Measurements from ENCODE around the gene GABARAP.

DNA sequence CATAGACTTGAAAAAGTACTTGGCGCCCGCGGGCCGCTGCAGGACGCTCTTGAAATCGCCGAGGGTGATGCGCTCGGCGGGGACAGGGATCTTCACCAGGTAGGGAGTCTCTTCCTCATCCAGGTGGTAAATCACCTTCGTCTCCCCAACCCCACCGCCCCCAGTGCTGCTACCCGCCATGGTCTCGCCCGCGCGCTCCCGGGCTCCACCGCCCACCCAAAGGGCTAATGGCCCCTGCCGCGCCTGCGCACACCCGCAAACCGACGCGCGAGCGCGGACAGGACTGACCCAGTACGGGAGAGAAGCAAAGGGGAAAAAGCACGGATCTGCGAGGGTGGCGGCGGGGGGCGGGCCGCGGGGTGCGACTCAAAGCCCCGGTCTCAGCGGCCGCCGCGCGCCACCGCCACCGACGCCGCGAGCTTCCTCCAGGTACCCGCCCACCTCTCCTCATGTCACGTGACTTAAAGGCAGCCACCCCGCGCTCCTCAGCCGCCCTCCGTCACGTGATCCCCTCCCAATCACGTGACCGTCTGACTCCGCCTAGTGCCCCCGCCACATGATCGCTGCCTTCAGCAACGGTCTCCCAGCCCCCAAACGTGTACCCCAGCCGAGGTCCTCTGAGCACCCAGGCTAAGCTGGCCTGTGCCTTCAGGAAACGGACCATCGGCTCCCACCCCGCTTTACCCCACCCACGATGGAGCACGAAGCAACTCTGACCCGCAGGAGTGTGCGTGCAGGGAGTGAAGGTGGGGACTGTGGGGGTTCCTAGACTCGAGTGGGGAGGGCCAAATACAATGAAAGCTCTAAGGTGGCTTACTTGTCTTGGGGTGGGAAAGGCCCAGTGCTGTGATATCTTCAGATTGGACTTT is 7.9 kb downstream of the GABARAP start, which contains the start of gene DVL2:
- TF ChIP-seq, protein P1, sequence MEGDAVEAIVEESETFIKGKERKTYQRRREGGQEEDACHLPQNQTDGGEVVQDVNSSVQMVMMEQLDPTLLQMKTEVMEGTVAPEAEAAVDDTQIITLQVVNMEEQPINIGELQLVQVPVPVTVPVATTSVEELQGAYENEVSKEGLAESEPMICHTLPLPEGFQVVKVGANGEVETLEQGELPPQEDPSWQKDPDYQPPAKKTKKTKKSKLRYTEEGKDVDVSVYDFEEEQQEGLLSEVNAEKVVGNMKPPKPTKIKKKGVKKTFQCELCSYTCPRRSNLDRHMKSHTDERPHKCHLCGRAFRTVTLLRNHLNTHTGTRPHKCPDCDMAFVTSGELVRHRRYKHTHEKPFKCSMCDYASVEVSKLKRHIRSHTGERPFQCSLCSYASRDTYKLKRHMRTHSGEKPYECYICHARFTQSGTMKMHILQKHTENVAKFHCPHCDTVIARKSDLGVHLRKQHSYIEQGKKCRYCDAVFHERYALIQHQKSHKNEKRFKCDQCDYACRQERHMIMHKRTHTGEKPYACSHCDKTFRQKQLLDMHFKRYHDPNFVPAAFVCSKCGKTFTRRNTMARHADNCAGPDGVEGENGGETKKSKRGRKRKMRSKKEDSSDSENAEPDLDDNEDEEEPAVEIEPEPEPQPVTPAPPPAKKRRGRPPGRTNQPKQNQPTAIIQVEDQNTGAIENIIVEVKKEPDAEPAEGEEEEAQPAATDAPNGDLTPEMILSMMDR (conservative IDR thresholded peaks at IDR 0.05; ENCODE audit: low read length), result no peak
- TF ChIP-seq EZH2phosphoT487 (IDR thresholded peaks at IDR 0.05; ENCODE audit: borderline replicate concordance), result no peak
